Lung (tissue), 12 donors: ENCODE measurements around the gene ZNF408. TPM values are rescaled to one million over a fixed set of nuclear protein-coding genes. Genes with fewer than 3 reads are reported as not detected.

Source experiments
- ATAC-seq: fragments of 200-7000 bp; cut with Tn5 transposase; one replicate; pipeline ENCODE4 v1.9.1; 2020; ENCODE audit warnings: moderate number of reproducible peaks; ENCODE audit not compliant: insufficient read depth, low FRiP score
- DNase-seq, 3 donors: peaks; one replicate each; pipeline ENCODE4 v3.0.0-alpha.2; 2013 to 2017
- H3K27ac ChIP-seq, 2 donors: one replicate each; pipeline ENCODE4 v1.5.1; 2013; ENCODE audit warnings: mild to moderate bottlenecking in 2 of 2, moderate library complexity in 2 of 2, control low read depth in 1 of 2, inconsistent platforms in 1 of 2, low read depth in 1 of 2, low read length in 1 of 2
- H3K27me3 ChIP-seq, 3 donors: one replicate each; pipeline ENCODE4 v1.5.1; 2013; ENCODE audit warnings: low read length in 2 of 3; ENCODE audit not compliant: control insufficient read depth in 3 of 3, insufficient read depth in 3 of 3
- H3K36me3 ChIP-seq, 4 donors: one replicate each; pipeline ENCODE4 v1.5.1; 2013; ENCODE audit warnings: low read length in 4 of 4, mild to moderate bottlenecking in 1 of 4, moderate library complexity in 1 of 4; ENCODE audit not compliant: control insufficient read depth in 4 of 4, insufficient read depth in 4 of 4
- H3K4me1 ChIP-seq, 5 donors: one replicate each; pipeline ENCODE4 v1.5.1; 2013; ENCODE audit warnings: low read length in 5 of 5, mild to moderate bottlenecking in 2 of 5, moderate library complexity in 1 of 5; ENCODE audit not compliant: control insufficient read depth in 5 of 5, insufficient read depth in 5 of 5
- H3K4me3 ChIP-seq: one replicate; pipeline ENCODE4 v1.5.1; 2013; ENCODE audit warnings: mild to moderate bottlenecking, control low read depth, moderate library complexity
- H3K9ac ChIP-seq, 2 donors: one replicate each; pipeline ENCODE4 v1.5.1; 2013; ENCODE audit warnings: low read length in 2 of 2, control low read depth in 1 of 2; ENCODE audit not compliant: insufficient read depth in 1 of 2
- H3K9me3 ChIP-seq, 4 donors: one replicate each; pipeline ENCODE4 v1.5.1; 2013; ENCODE audit warnings: low read length in 3 of 4, mild to moderate bottlenecking in 1 of 4, moderate library complexity in 1 of 4; ENCODE audit not compliant: control insufficient read depth in 4 of 4, insufficient read depth in 3 of 4
- CTCF ChIP-seq: IDR thresholded peaks from 2 replicates; pipeline ENCODE4 v1.5.1; 2012; ENCODE audit warnings: mild to moderate bottlenecking; ENCODE audit errors: control extremely low read depth, extremely low read depth
- WGBS, 2 donors: extraction: QIAGEN DNeasy Blood & Tissue Kit; methylation state at CpG; one replicate each; pipeline ENCODE4 v1.1.7; 2013; 5-methylcytosine and 5-hydroxymethylcytosine counted together
- polyA plus RNA-seq, 2 donors: library from polyadenylated mRNA; stranded (reverse); fragments of 200-250 nt; gene quantifications; one replicate each; pipeline ENCODE4 v1.2.1, GENCODE V29; 2013
- total RNA-seq, 2 donors: library from RNA; depleted of rRNA in 1 of 2; stranded (reverse); fragments of >200 nt in 1 of 2; gene quantifications; one replicate each; pipeline ENCODE4 v1.2.1, GENCODE V29; 2014 to 2021
- donor health status: control.
- donor health status: control.
- donor health status: Bipolar disorder and iron deficiency.
- donor health status: healthy.
- donor health status: DM: yes; HTN: yes; CAD: no.

The ZNF408 gene
- total and polyA plus RNA-seq, 4 donors: 3.2 to 12.7 (median 6.9) TPM

- Histone ChIP-seq H3K27ac (peak overlapping the region; percentile 74 to 90), H3K36me3 (peaks cover 20 to 58% (median 26%) of the 10 kb centered on the region in 4 donors), H3K9ac (peak overlapping the region in 1 of 2 donors; percentile 7), H3K27me3 (no peaks in the 10 kb centered on the region), H3K4me3 (no peak overlapping the region), H3K9me3 (no peaks in the 10 kb centered on the region), H3K4me1 (peaks cover 2 to 16% (median 11%) of the 10 kb centered on the region in 5 donors)
- peak in 2 of 3 donors; percentile 30 to 58 for DNase-seq
- peak; percentile 10 for ATAC-seq
- no peak for TF ChIP-seq CTCF
- 36 to 38% methylated on average over 12 of the region's 12 CpGs for WGBS, 2 donors
Observed at GRCh38 chr11:46674463-46675287, 26.2 kb upstream of the ZNF408 start.

- H3K36me3 ChIP-seq: peaks cover 18 to 61% (median 27%) of the 10 kb centered on the region in 4 donors
- H3K4me3 ChIP-seq: no peak overlapping the region
- H3K9me3 ChIP-seq: no peaks in the 10 kb centered on the region
- DNase-seq (peak in 2 of 3 donors; percentile 30 to 34), ATAC-seq (peak; percentile 28)
- H3K4me1 ChIP-seq: peaks cover 2 to 16% (median 11%) of the 10 kb centered on the region in 5 donors
- peak overlapping the region; percentile 74 to 90 for H3K27ac ChIP-seq
- WGBS, 2 donors: 36 to 39% methylated on average over 4 of the region's 4 CpGs
- peak overlapping the region in 1 of 2 donors; percentile 7 for H3K9ac ChIP-seq
- no peaks in the 10 kb centered on the region for H3K27me3 ChIP-seq
- TF ChIP-seq CTCF: no peak
Observed at GRCh38 chr11:46675288-46675851, 25.5 kb upstream of the ZNF408 start.

- H3K27ac ChIP-seq: peak overlapping the region; percentile 74 to 90
- no peak for TF ChIP-seq CTCF
- DNase-seq (no peak), ATAC-seq (no peak)
- WGBS, 2 donors: 83 to 85% methylated on average over 7 of the region's 7 CpGs
- no peak overlapping the region for H3K4me3 ChIP-seq
- H3K27me3 ChIP-seq: no peaks in the 10 kb centered on the region
- peaks cover 16 to 65% (median 26%) of the 10 kb centered on the region in 4 donors for H3K36me3 ChIP-seq
- H3K9me3 ChIP-seq: no peaks in the 10 kb centered on the region
- peaks cover 2 to 16% (median 11%) of the 10 kb centered on the region in 5 donors for H3K4me1 ChIP-seq
- peak overlapping the region in 1 of 2 donors; percentile 42 for H3K9ac ChIP-seq
Observed at GRCh38 chr11:46675949-46676348, 24.9 kb upstream of the ZNF408 start.
